Prostate gland (tissue), 2 donors: ENCODE results near the gene TMEM106B. TPM values are rescaled to one million over a fixed set of nuclear protein-coding genes. Genes with fewer than 3 reads are reported as not detected.

Experiments used
- DNase-seq: peaks from one replicate; pipeline ENCODE4 v3.0.0-alpha.2; 2019; ENCODE audit warnings: low spot score
- H3K27ac ChIP-seq, 2 donors: fragments of 200-600 bp; sonication (generic); 2 replicates each; pipeline ENCODE4 v1.5.1; 2017 to 2019
- H3K27me3 ChIP-seq: fragments of 200-600 bp; sonication (generic); replicated peaks from 2 replicates; pipeline ENCODE4 v1.5.1; 2019; ENCODE audit not compliant: insufficient read depth
- H3K36me3 ChIP-seq, 2 donors: fragments of 200-600 bp; sonication (generic); 1 replicate in 1 of 2; 2 replicates in 1 of 2; pipeline versions ENCODE4 v1.5.1 to v1.8.1; 2017 to 2019
- H3K4me1 ChIP-seq: fragments of 200-600 bp; sonication (generic); replicated peaks from 2 replicates; pipeline ENCODE4 v1.5.1; 2019
- H3K4me3 ChIP-seq, 2 donors: fragments of 200-600 bp; sonication (generic); 2 replicates each; pipeline ENCODE4 v1.5.1; 2017 to 2019
- H3K9me3 ChIP-seq: fragments of 200-600 bp; sonication (generic); 2 replicates; pipeline ENCODE4 v1.5.1; 2017
- CTCF ChIP-seq, 4 experiments: fragments of 200-600 bp in 2 of 4; fragments of 450-650 bp in 2 of 4; sonication (generic) in 2 of 4; IDR thresholded peaks; 1 replicate in 3 of 4; 2 replicates in 1 of 4; pipeline ENCODE4 v1.5.1; 2016 to 2019; ENCODE audit warnings: antibody characterized with exemption in 4 of 4, mild to moderate bottlenecking in 2 of 4, moderate library complexity in 2 of 4
- POLR2A ChIP-seq: fragments of 450-650 bp; IDR thresholded peaks from one replicate; pipeline ENCODE4 v1.6.1; 2016; ENCODE audit warnings: antibody characterized with exemption, mild to moderate bottlenecking
- POLR2AphosphoS5 ChIP-seq: sonication (generic); formaldehyde crosslinking; IDR thresholded peaks from one replicate; pipeline ENCODE4 v1.6.1; 2017; ENCODE audit warnings: antibody characterized with exemption
- WGBS: methylation state at CpG from one replicate; pipeline ENCODE4 v1.1.5; 2018; 5-methylcytosine and 5-hydroxymethylcytosine counted together
- intact Hi-C: fragments of 100-400 bp; cut with DNase I; formaldehyde crosslinking; loops from one replicate; pipeline ENCODE4 v1.14.2; 2022
- total RNA-seq, 2 donors: library from RNA; depleted of rRNA; stranded (reverse); fragments of >200 nt; gene quantifications; one replicate each; pipeline ENCODE4 v1.1.0, GENCODE V29; 2016

The TMEM106B gene
- total RNA-seq, 2 donors from 2014 or later, result 58.5 to 75.5 TPM

GRCh38 chr7:12226756-12227155, 15.7 kb downstream of the TMEM106B start:
- no peaks in the 10 kb centered on the region for H3K36me3 ChIP-seq
- no peaks in the 10 kb centered on the region for H3K4me1 ChIP-seq
- no peak for TF ChIP-seq POLR2AphosphoS5
- TF ChIP-seq POLR2A, result no peak
- TF ChIP-seq CTCF (IDR thresholded peaks at IDR 0.05), result no peak
- H3K27me3 ChIP-seq, result no peaks in the 10 kb centered on the region
- 47% methylated on average over 2 of the region's 2 CpGs for WGBS
- H3K4me3 ChIP-seq, result no peak overlapping the region
- intact Hi-C loops, result no loop called here
- no peak overlapping the region for H3K27ac ChIP-seq
- H3K9me3 ChIP-seq, result no peaks in the 10 kb centered on the region
- no peak for DNase-seq

- intact Hi-C loops, result no loop called here
- Histone ChIP-seq H3K36me3 (no peaks in the 10 kb centered on the region), H3K4me1 (no peaks in the 10 kb centered on the region), H3K27me3 (no peaks in the 10 kb centered on the region), H3K9me3 (no peaks in the 10 kb centered on the region), H3K4me3 (no peak overlapping the region), H3K27ac (no peak overlapping the region)
- DNase-seq, result no peak
- TF ChIP-seq CTCF (IDR thresholded peaks at IDR 0.05), result no peak
- TF ChIP-seq POLR2A, result no peak
- TF ChIP-seq POLR2AphosphoS5, result no peak
These were observed 16.9 kb downstream of the TMEM106B start for GRCh38 chr7:12228024-12228423.

GRCh38 chr7:12229046-12229445, 18.0 kb downstream of the TMEM106B start:
- no peaks in the 10 kb centered on the region for H3K4me1 ChIP-seq
- no peaks in the 10 kb centered on the region for H3K27me3 ChIP-seq
- no peak overlapping the region for H3K4me3 ChIP-seq
- no peaks in the 10 kb centered on the region for H3K36me3 ChIP-seq
- H3K27ac ChIP-seq, result no peak overlapping the region
- no peak for DNase-seq
- H3K9me3 ChIP-seq, result no peaks in the 10 kb centered on the region
- intact Hi-C loops, result no loop called here
- TF ChIP-seq CTCF (IDR thresholded peaks at IDR 0.05) (no peak), POLR2A (no peak), POLR2AphosphoS5 (no peak)

GRCh38 chr7:12231097-12231496, 20.0 kb downstream of the TMEM106B start:
- WGBS, result 96% methylated on average over 2 of the region's 2 CpGs
- Histone ChIP-seq H3K27ac (no peak overlapping the region), H3K9me3 (no peaks in the 10 kb centered on the region), H3K4me1 (no peaks in the 10 kb centered on the region), H3K27me3 (no peaks in the 10 kb centered on the region), H3K36me3 (no peaks in the 10 kb centered on the region), H3K4me3 (no peak overlapping the region)
- no peak for TF ChIP-seq POLR2A
- DNase-seq, result no peak
- intact Hi-C loops, result no loop called here

GRCh38 chr7:12233175-12233574, 22.1 kb downstream of the TMEM106B start:
- no peaks in the 10 kb centered on the region for H3K4me1 ChIP-seq

More at GRCh38 chr7:12233175-12233574, 22.1 kb downstream of the TMEM106B start:
- Histone ChIP-seq H3K9me3 (no peaks in the 10 kb centered on the region), H3K27me3 (no peaks in the 10 kb centered on the region), H3K27ac (no peak overlapping the region), H3K4me3 (no peak overlapping the region), H3K36me3 (no peaks in the 10 kb centered on the region)
- no peak for DNase-seq
- WGBS, result 80% methylated on average over 2 of the region's 2 CpGs
- TF ChIP-seq POLR2A, result no peak
- no peak for TF ChIP-seq POLR2AphosphoS5
- TF ChIP-seq CTCF (IDR thresholded peaks at IDR 0.05), result no peak
- intact Hi-C loops, result no loop called here
